H1 (cell line): ENCODE data around the gene RIMS1.

ENCODE experiments used
- CTCF ChIP-seq, 3 experiments: IDR thresholded peaks; 1 replicate in 2 of 3; 2 replicates in 1 of 3; pipeline versions ENCODE4 v1.5.1 to v1.6.1; 2011; ENCODE audit warnings: low read length in 3 of 3, mild to moderate bottlenecking in 3 of 3, inconsistent platforms in 2 of 3, low read depth in 1 of 3, moderate library complexity in 1 of 3; ENCODE audit not compliant: insufficient read depth in 1 of 3; ENCODE audit errors: control extremely low read depth in 1 of 3
- SRF ChIP-seq: IDR thresholded peaks from 2 replicates; pipeline ENCODE4 v1.6.1; 2011; ENCODE audit warnings: mild to moderate bottlenecking, low read depth, low read length, moderate library complexity
- YY1 ChIP-seq: IDR thresholded peaks from 2 replicates; pipeline ENCODE4 v1.6.1; 2011; ENCODE audit warnings: low read depth, mild to moderate bottlenecking, low read length

- TF ChIP-seq SRF (no peak), CTCF (IDR thresholded peaks at IDR 0.05; ENCODE audit: control extremely low read depth in 1 of 3, insufficient read depth in 1 of 3, low read depth in 1 of 3, low read length in 3 of 3) (no peak), YY1 (no peak)
These were observed 93.6 kb downstream of the RIMS1 start for GRCh38 chr6:71979911-71980310.
